ENCODE data around the gene SUSD1.

Gene SUSD1

DNA sequence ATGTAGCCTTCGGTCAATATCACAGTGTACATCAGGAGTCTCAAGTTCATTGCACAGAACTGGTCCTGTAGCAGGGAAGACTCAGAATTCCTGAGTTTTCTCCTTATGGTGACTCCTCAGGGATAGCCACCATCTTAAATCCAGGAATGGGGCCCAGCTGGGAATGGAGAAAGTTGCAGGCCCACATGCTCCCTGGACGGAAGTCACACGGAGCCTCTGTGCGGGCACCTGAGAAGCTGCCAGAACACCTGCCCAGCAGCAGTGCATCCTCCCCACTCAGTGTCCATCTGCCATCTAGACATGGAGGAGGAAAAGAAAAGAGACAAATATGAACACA is 133.9 kb downstream of the SUSD1 start:
- Histone ChIP-seq H3K9me3 (ENCODE audit: insufficient read depth, low read length, severe bottlenecking) (no peaks in the 10 kb centered on the region), H2AFZ (ENCODE audit: low read depth, low read length) (no peak overlapping the region), H3K79me2 (ENCODE audit: insufficient read depth, low read length) (no peaks in the 10 kb centered on the region), H3K36me3 (ENCODE audit: insufficient read depth, low read length) (no peaks in the 10 kb centered on the region), H4K20me1 (ENCODE audit: insufficient read depth, low read length) (peaks cover 3% of the 10 kb centered on the region; the same call in 1 of the 2 replicates), H3K4me1 (ENCODE audit: insufficient read depth, low read length) (peaks cover 28% of the 10 kb centered on the region), H3K27ac (ENCODE audit: low read length) (no peak overlapping the region), H3K9ac (ENCODE audit: low read depth, low read length) (no peak overlapping the region), H3K27me3 (ENCODE audit: insufficient read depth, low read length, poor library complexity) (no peaks in the 10 kb centered on the region), H3K4me2 (ENCODE audit: insufficient read depth, low read length) (no peak overlapping the region), H3K4me3 (ENCODE audit: low read depth in 1 of 2, low read length in 2 of 2) (no peak overlapping the region)
- no peak for ATAC-seq (ENCODE audit: insufficient read depth, low read depth)
- no peak for TF ChIP-seq EZH2 (IDR thresholded peaks at IDR 0.05; ENCODE audit: borderline replicate concordance, low read depth, low read length, severe bottlenecking)
- TF ChIP-seq, protein P1, sequence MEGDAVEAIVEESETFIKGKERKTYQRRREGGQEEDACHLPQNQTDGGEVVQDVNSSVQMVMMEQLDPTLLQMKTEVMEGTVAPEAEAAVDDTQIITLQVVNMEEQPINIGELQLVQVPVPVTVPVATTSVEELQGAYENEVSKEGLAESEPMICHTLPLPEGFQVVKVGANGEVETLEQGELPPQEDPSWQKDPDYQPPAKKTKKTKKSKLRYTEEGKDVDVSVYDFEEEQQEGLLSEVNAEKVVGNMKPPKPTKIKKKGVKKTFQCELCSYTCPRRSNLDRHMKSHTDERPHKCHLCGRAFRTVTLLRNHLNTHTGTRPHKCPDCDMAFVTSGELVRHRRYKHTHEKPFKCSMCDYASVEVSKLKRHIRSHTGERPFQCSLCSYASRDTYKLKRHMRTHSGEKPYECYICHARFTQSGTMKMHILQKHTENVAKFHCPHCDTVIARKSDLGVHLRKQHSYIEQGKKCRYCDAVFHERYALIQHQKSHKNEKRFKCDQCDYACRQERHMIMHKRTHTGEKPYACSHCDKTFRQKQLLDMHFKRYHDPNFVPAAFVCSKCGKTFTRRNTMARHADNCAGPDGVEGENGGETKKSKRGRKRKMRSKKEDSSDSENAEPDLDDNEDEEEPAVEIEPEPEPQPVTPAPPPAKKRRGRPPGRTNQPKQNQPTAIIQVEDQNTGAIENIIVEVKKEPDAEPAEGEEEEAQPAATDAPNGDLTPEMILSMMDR (IDR thresholded peaks at IDR 0.05; ENCODE audit: borderline replicate concordance, extremely low read depth, low read length, poor library complexity, severe bottlenecking): no peak
- no peak for DNase-seq

DNA sequence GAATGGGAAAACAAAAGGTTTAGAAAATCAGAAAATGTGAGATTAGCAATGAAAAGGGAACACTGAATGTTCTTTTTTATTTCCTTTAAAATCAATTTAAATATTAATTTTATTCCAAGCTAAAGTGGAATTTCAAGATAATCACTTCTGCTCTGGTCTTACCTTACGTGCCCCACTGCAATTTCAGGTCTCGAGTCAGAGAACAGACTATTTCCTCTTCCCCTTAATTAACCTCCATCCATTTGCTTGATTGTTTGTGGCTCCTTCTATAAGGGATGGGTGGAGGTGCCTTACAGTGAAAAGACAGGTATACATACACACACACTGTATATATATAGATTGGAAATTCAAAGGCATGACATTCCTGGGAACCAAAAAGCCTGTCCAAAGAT is 137.1 kb downstream of the SUSD1 start:
- Histone ChIP-seq H3K79me2 (ENCODE audit: insufficient read depth, low read length) (no peaks in the 10 kb centered on the region), H3K4me2 (ENCODE audit: insufficient read depth, low read length) (peak overlapping the region; percentile 48; the same call in 1 of the 2 replicates), H3K36me3 (ENCODE audit: insufficient read depth, low read length) (no peaks in the 10 kb centered on the region), H3K9me3 (ENCODE audit: insufficient read depth, low read length, severe bottlenecking) (no peaks in the 10 kb centered on the region), H2AFZ (ENCODE audit: low read depth, low read length) (no peak overlapping the region), H3K4me1 (ENCODE audit: insufficient read depth, low read length) (peaks cover 33% of the 10 kb centered on the region), H3K27ac (ENCODE audit: low read length) (no peak overlapping the region), H3K27me3 (ENCODE audit: insufficient read depth, low read length, poor library complexity) (no peaks in the 10 kb centered on the region), H3K4me3 (ENCODE audit: low read depth in 1 of 2, low read length in 2 of 2) (no peak overlapping the region), H4K20me1 (ENCODE audit: insufficient read depth, low read length) (peaks cover 6% of the 10 kb centered on the region; the same call in 1 of the 2 replicates), H3K9ac (ENCODE audit: low read depth, low read length) (no peak overlapping the region)
- ATAC-seq (ENCODE audit: insufficient read depth, low read depth) (peak; percentile 35), DNase-seq (no peak)
- TF ChIP-seq EZH2 (IDR thresholded peaks at IDR 0.05; ENCODE audit: borderline replicate concordance, low read depth, low read length, severe bottlenecking): no peak
- TF ChIP-seq, protein P1 (IDR thresholded peaks at IDR 0.05; ENCODE audit: borderline replicate concordance, extremely low read depth, low read length, poor library complexity, severe bottlenecking): no peak

- Histone ChIP-seq H3K4me2 (ENCODE audit: insufficient read depth, low read length) (peak overlapping the region; percentile 48; the same call in 1 of the 2 replicates), H4K20me1 (ENCODE audit: insufficient read depth, low read length) (peaks cover 6% of the 10 kb centered on the region; the same call in 1 of the 2 replicates), H3K27me3 (ENCODE audit: insufficient read depth, low read length, poor library complexity) (no peaks in the 10 kb centered on the region), H3K4me3 (ENCODE audit: low read depth in 1 of 2, low read length in 2 of 2) (no peak overlapping the region), H3K79me2 (ENCODE audit: insufficient read depth, low read length) (no peaks in the 10 kb centered on the region), H3K4me1 (ENCODE audit: insufficient read depth, low read length) (peaks cover 33% of the 10 kb centered on the region), H3K27ac (ENCODE audit: low read length) (no peak overlapping the region), H3K9ac (ENCODE audit: low read depth, low read length) (no peak overlapping the region), H2AFZ (ENCODE audit: low read depth, low read length) (no peak overlapping the region), H3K9me3 (ENCODE audit: insufficient read depth, low read length, severe bottlenecking) (no peaks in the 10 kb centered on the region), H3K36me3 (ENCODE audit: insufficient read depth, low read length) (no peaks in the 10 kb centered on the region)
- DNase-seq (peak; percentile 89), ATAC-seq (ENCODE audit: insufficient read depth, low read depth) (peak; percentile 99)
- TF ChIP-seq, protein P1 (IDR thresholded peaks at IDR 0.05; ENCODE audit: borderline replicate concordance, extremely low read depth, low read length, poor library complexity, severe bottlenecking): peak; percentile 37
- TF ChIP-seq EZH2 (IDR thresholded peaks at IDR 0.05; ENCODE audit: borderline replicate concordance, low read depth, low read length, severe bottlenecking): no peak
These were observed 137.6 kb downstream of the SUSD1 start for GRCh38 chr9:112037281-112038016.

Data from DND-41 (cell line).